Measurements from ENCODE around the gene EDDM3A. TPM values are rescaled to one million over a fixed set of nuclear protein-coding genes. Genes with fewer than 3 reads are reported as not detected.
A peak's percentile ranks its signal among the peaks of the same experiment; 100 is the strongest.
"Not testable (repeated sequence)": the region's sequence is repeated elsewhere in the genome, so short reads cannot be mapped to it uniquely, and the experiment has no call there.

Gene EDDM3A
- total RNA-seq: not detected

DNA sequence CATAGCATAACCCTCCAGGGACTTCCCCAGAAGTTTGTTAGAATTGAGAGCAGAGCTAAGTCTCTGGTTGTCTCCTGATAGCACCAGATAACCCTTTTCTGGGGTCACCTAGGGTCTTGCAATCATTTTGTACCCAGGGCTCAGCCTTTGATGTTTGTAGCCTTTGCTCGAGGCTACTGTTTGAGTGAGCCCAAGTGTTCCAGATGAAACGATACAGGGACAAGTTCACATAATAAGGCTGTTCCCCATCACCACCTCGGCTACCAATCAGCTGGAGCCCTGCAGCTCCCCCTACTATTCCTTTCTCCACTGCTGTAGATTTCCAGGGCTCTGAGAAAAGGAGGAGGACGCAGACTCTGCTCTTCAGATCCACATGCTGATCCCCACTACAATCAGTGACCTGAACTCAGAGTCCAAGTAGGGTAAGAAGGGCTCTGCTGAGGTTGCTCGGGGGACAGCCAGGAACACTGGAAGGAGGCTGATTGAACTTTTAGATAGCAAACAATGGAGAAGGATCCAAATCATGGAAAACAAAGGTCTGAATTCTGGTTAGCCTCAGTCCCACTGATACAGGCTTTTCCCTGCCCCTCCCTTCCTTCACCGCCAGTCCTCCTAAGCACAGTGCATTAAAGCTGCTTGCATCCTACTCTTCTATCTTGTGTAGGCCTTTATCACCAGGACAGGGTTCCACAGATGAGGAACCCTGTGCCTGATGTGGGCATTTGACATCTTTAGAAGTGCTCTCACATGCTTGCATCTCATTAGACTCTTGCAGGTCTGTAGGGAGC, at the start of gene EDDM3A:
TSS of gene EDDM3A (plus strand) at position 317 of the 788 bp plus-strand sequence. CDS start 1,694 bp downstream, outside the sequence.
- H3K9me3 Mint-ChIP-seq: no peaks in the 10 kb centered on the region
- ATAC-seq: no peak
- H3K36me3 Mint-ChIP-seq: no peaks in the 10 kb centered on the region
- H3K27ac Mint-ChIP-seq: no peak within 1 kb of the TSS
- DNase-seq (ENCODE audit: low spot score in 2 of 2): no peak

DNA sequence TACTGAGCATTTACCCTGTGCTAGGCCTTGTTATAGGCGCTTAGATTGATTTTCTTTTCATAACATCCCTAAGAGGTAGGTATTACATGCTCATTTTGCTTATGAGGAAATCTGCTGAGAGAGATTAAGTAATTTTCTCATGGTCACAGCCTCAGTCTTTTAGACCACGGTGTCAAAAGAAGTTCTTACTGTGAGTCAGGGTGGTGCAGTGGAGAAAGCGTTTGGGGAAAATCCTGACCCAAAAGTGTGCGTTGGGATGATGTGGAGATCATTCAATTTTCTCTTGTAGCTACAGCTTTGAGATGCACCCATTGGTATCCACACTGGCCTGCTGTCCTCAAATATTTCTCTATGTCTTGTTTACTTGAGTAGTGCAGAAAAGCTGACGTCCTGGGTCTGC, 48.9 kb upstream of the EDDM3A start:
- Mint-ChIP-seq H3K9me3 (no peaks in the 10 kb centered on the region), H3K27ac (no peak overlapping the region), H3K36me3 (no peaks in the 10 kb centered on the region)
- DNase-seq (ENCODE audit: low spot score in 2 of 2) (no peak), ATAC-seq (no peak)

GRCh38 chr14:20697273-20698017, 48.2 kb upstream of the EDDM3A start:
- Mint-ChIP-seq H3K27ac (no peak overlapping the region), H3K9me3 (no peaks in the 10 kb centered on the region), H3K36me3 (no peaks in the 10 kb centered on the region)
- ATAC-seq (peak; percentile 76 to 81), DNase-seq (ENCODE audit: low spot score in 2 of 2) (peak in 1 of 2 donors; percentile 64)

GRCh38 chr14:20698018-20698329, 47.7 kb upstream of the EDDM3A start:
- DNase-seq (ENCODE audit: low spot score in 2 of 2): no peak
- no peak for ATAC-seq
- Mint-ChIP-seq H3K27ac (no peak overlapping the region), H3K36me3 (no peaks in the 10 kb centered on the region), H3K9me3 (no peaks in the 10 kb centered on the region)

- Mint-ChIP-seq H3K36me3 (no peaks in the 10 kb centered on the region), H3K9me3 (no peaks in the 10 kb centered on the region), H3K27ac (no peak overlapping the region)
- no peak for DNase-seq (ENCODE audit: low spot score in 2 of 2)
- ATAC-seq: no peak
Observed at GRCh38 chr14:20698934-20699333, 46.8 kb upstream of the EDDM3A start.

GRCh38 chr14:20699931-20700330, 45.8 kb upstream of the EDDM3A start:
- no peak for DNase-seq (ENCODE audit: low spot score in 2 of 2)
- Mint-ChIP-seq H3K9me3 (no peaks in the 10 kb centered on the region), H3K36me3 (no peaks in the 10 kb centered on the region), H3K27ac (no peak overlapping the region)
- ATAC-seq: no peak

- not testable (repeated sequence) for H3K9me3 Mint-ChIP-seq; ATAC-seq; H3K36me3 Mint-ChIP-seq; DNase-seq (ENCODE audit: low spot score in 2 of 2); H3K27ac Mint-ChIP-seq
Observed at GRCh38 chr14:20700965-20701364, 44.7 kb upstream of the EDDM3A start.

- no peaks in the 10 kb centered on the region for H3K9me3 Mint-ChIP-seq
- no peaks in the 10 kb centered on the region for H3K36me3 Mint-ChIP-seq
- DNase-seq (ENCODE audit: low spot score in 2 of 2): no peak
- H3K27ac Mint-ChIP-seq: no peak overlapping the region
- ATAC-seq: no peak
Observed at GRCh38 chr14:20706657-20707355, 38.9 kb upstream of the EDDM3A start.

- DNase-seq (ENCODE audit: low spot score in 2 of 2): no peak
- Mint-ChIP-seq H3K9me3 (no peaks in the 10 kb centered on the region), H3K27ac (peak overlapping the region in 1 of 2 donors; percentile 73), H3K36me3 (no peaks in the 10 kb centered on the region)
- ATAC-seq: no peak
Observed at GRCh38 chr14:20707622-20708021, 38.1 kb upstream of the EDDM3A start.

- Mint-ChIP-seq H3K36me3 (no peaks in the 10 kb centered on the region), H3K9me3 (no peaks in the 10 kb centered on the region), H3K27ac (no peak overlapping the region)
- DNase-seq (ENCODE audit: low spot score in 2 of 2): no peak
- ATAC-seq: no peak
Observed at GRCh38 chr14:20711261-20711660, 34.4 kb upstream of the EDDM3A start.

GRCh38 chr14:20711685-20712084, 34.0 kb upstream of the EDDM3A start:
- no peak for DNase-seq (ENCODE audit: low spot score in 2 of 2)
- H3K27ac Mint-ChIP-seq: no peak overlapping the region
- no peak for ATAC-seq

GRCh38 chr14:20712904-20713303, 32.8 kb upstream of the EDDM3A start:
- H3K36me3 Mint-ChIP-seq: no peaks in the 10 kb centered on the region
- H3K27ac Mint-ChIP-seq: no peak overlapping the region
- H3K9me3 Mint-ChIP-seq: peaks cover 3 to 4% of the 10 kb centered on the region in 2 donors
- DNase-seq (ENCODE audit: low spot score in 2 of 2): no peak
- no peak for ATAC-seq

More at GRCh38 chr14:20711685-20712084, 34.0 kb upstream of the EDDM3A start:
- Mint-ChIP-seq H3K9me3 (peaks cover 1 to 2% of the 10 kb centered on the region in 2 donors), H3K36me3 (no peaks in the 10 kb centered on the region)

- ATAC-seq: no peak
- H3K9me3 Mint-ChIP-seq: peaks cover 3 to 4% of the 10 kb centered on the region in 2 donors
Observed at GRCh38 chr14:20714593-20715250, 31.0 kb upstream of the EDDM3A start.

DNA sequence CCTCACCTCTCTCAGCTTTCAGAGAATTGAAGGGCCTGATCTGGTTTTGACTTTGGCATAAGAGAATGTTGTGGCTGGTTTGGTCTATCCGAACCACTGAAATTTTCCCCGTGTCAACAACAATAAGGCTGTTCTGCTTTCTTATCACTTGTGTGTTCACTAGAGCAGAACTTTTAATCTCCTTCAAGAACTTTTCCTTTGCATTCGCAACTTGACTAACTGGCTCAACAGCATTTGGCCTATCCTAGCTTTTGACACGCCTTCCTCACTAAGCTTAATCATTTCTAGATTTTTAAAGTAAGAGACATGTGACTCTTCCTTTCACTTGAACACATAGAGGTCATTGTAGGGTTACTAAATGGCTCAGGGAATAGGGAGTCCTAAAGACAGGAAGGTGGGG, 25.9 kb upstream of the EDDM3A start:
- ATAC-seq (no peak), DNase-seq (ENCODE audit: low spot score in 2 of 2) (no peak)
- Mint-ChIP-seq H3K27ac (no peak overlapping the region), H3K36me3 (no peaks in the 10 kb centered on the region), H3K9me3 (peaks cover 3 to 4% of the 10 kb centered on the region in 2 donors)

More at GRCh38 chr14:20714593-20715250, 31.0 kb upstream of the EDDM3A start:
- no peak overlapping the region for H3K27ac Mint-ChIP-seq
- DNase-seq (ENCODE audit: low spot score in 2 of 2): no peak
- no peaks in the 10 kb centered on the region for H3K36me3 Mint-ChIP-seq

- DNase-seq (ENCODE audit: low spot score in 2 of 2) (no peak), ATAC-seq (no peak)
- H3K36me3 Mint-ChIP-seq: no peaks in the 10 kb centered on the region
- peaks cover 3 to 4% of the 10 kb centered on the region in 2 donors for H3K9me3 Mint-ChIP-seq
- no peak overlapping the region for H3K27ac Mint-ChIP-seq
Observed at GRCh38 chr14:20720741-20721140, 24.9 kb upstream of the EDDM3A start.

DNA sequence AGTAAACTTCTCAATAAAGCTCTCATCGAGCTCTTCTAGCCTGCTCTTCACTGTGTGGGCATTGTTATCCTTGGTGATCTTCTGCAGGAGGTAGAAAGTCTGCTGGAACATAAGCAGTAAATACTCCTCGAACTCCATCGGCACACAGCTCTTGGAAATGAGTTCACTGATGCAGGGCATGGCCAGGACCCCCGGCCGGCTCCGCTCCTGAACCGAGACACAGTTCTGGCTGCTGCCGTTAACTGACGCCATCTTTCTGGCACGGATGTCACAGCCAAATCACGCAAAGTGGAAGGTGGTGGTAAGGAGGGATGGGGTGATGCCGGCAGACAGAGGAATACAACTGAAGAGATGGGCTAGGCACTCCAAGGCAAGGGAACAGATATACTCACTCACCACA, 23.7 kb upstream of the EDDM3A start:
- DNase-seq (ENCODE audit: low spot score in 2 of 2): no peak
- Mint-ChIP-seq H3K27ac (no peak overlapping the region), H3K9me3 (no peaks in the 10 kb centered on the region), H3K36me3 (no peaks in the 10 kb centered on the region)
- ATAC-seq: no peak

GRCh38 chr14:20723488-20723887, 22.2 kb upstream of the EDDM3A start:
- DNase-seq (ENCODE audit: low spot score in 2 of 2) (no peak), ATAC-seq (no peak)
- H3K36me3 Mint-ChIP-seq: no peaks in the 10 kb centered on the region
- H3K27ac Mint-ChIP-seq: no peak overlapping the region
- no peaks in the 10 kb centered on the region for H3K9me3 Mint-ChIP-seq

Data from activated naive CD4-positive, alpha-beta T cell treated with anti-CD3 and anti-CD28 coated beads, Interleukin-2, amount 50 U/mL, for 72 hours (primary cell).